ENCODE results near the gene TST.

TST gene

DNA sequence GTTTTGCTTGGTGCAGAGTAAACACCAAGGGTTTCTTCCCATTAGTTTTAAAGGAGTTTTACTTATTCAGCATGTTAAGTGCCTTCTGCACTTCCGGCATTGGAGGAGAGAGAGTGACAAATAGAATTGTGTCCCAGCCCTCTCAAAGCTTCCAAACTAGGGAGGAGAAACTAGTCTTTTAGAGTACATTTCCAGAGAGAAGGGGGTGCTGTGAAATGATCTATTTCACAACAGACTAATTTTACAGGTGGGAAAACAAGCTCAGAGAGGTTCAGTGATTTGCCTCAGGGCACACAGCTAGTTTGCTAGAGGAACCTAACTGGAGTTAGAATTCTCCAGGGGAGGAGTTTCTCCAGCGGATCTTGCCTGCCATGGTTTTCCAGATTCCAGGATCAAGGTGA is 12.9 kb upstream of the TST start:
- no peak for DNase-seq (ENCODE audit: low read depth in 3 of 3)

GRCh38 chr22:37030560-37031281 is 11.5 kb upstream of the TST start:
- no peak for DNase-seq (ENCODE audit: low read depth in 3 of 3)

DNA sequence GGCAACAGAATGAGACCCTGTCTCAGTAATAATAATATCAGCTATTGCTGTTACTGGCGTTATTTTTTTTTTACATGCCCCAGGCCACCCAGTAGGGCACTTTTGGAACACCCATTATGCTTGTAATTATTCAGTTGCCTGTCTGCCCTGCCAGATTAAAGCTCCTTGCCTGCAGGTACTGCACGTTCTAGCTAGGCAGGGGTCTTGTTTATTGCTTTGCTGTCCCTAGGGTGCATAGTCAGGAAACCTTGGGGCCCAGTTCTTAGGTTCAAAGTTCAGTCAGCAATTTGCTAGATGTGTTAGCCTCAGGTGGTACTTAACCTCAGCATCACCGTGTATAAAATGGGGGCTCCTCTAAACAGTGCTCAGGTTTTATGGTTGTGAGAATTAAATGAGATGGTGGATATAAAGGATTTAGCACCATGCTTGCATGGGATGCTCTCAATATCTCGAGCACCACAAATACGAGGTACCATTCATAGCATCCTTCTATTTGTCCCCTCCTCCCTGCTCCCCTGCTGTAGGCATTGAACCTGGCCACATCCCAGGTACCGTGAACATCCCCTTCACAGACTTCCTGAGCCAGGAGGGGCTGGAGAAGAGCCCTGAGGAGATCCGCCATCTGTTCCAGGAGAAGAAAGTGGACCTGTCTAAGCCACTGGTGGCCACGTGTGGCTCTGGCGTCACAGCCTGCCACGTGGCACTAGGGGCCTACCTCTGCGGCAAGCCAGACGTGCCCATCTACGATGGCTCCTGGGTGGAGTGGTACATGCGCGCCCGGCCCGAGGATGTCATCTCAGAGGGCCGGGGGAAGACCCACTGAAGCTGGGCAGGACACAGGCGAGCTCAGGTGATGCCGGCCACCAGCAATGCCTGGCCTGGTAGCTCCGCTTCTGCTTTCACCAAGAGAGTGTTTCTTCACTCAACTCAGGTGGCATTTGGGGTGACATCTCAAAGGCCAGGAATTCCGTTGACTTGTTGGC is 9.7 kb upstream of the TST start:
- no peak for DNase-seq (ENCODE audit: low read depth in 3 of 3)

DNA sequence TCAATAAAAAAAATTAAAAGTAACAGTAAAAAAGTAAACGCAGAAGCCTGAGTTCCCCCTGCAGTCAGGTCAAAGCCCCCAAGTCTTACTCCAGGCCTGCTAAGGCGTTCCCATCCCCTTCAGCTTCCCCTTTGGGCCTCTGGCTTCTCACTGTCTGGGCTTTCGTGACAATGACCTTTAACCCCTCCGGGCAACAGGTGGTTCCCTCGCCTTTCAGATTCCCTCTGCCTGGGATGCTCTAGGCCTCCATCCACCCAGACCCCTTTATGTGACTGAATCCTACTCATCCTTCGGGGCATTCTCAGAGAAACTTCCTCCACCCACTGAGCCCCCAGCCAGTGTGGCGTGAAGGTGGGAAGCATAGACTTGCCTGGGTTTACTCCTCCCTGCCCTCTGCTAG is 8.3 kb upstream of the TST start:
- DNase-seq (ENCODE audit: low read depth in 3 of 3) = no peak

DNA sequence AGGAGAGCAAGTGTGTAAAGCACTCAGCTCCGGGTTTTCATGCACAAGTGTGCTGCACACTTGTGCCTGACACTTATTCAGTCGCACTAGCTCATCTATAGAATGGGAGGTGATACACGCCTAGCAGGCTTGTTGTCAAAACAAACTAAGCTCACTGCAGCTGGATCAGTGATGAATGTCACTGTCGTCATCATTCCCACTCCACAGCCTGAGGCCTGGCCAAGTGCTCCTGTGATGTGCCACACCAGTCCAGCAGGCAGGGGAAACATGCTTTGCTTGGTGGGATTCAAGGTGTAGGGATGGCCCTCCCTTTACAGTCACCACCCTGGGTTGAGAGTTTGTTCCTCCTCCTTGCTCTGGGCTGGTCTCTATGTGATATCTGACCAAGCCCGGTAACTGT is 7.1 kb upstream of the TST start:
- DNase-seq (ENCODE audit: low read depth in 3 of 3) = no peak

DNA sequence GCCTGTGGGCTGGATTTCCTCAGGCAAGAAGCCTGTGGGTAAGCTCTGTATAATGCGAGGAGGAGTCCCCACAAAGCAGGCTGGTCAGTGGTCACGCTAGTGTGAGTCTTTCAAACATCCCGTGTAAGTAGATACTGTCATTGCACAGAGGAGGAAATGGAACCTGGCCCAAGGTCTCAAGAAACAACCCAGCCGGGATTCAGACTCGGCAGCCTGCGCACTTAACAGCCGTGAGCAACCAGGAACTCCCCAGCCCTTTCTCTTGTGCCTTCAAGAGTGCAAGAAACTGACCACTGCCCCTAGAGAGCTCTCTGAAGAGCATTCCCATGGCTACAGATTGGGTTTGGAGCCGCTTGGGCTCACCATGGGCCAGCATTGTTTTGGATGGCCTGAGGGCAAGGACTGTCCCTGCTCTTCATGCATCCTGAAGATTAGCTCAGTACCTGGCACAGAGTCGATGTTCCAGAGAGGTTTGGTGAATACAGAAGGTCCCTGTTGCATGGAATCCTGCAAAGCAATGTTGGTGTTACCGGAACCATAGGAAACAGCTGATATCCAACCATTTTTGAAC is 6.3 kb upstream of the TST start:
- DNase-seq (ENCODE audit: low read depth in 3 of 3) = no peak

DNA sequence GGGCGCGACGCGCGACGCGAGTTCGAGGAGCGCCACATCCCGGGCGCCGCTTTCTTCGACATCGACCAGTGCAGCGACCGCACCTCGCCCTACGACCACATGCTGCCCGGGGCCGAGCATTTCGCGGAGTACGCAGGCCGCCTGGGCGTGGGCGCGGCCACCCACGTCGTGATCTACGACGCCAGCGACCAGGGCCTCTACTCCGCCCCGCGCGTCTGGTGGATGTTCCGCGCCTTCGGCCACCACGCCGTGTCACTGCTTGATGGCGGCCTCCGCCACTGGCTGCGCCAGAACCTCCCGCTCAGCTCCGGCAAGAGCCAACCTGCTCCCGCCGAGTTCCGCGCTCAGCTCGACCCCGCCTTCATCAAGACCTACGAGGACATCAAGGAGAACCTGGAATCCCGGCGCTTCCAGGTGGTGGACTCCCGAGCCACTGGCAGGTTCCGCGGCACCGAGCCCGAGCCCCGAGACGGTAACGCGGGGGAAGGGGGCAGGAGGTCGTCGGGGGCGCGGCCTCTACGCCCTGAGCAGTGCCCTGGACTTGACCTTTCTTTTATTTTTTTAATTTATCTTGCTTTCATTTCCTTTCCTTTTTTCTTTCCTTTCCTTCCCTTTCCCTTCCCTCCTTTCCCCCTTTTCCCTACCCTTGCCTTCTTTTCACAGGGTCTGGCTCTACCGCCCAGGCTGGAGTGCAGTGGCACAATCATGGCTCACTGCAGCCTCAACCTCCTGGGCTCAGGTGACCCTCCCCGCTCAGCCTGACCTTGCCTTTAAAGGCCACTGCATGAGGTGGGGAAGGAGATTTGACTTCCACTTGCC is 5.3 kb upstream of the TST start:
- no peak for DNase-seq (ENCODE audit: low read depth in 3 of 3)

DNA sequence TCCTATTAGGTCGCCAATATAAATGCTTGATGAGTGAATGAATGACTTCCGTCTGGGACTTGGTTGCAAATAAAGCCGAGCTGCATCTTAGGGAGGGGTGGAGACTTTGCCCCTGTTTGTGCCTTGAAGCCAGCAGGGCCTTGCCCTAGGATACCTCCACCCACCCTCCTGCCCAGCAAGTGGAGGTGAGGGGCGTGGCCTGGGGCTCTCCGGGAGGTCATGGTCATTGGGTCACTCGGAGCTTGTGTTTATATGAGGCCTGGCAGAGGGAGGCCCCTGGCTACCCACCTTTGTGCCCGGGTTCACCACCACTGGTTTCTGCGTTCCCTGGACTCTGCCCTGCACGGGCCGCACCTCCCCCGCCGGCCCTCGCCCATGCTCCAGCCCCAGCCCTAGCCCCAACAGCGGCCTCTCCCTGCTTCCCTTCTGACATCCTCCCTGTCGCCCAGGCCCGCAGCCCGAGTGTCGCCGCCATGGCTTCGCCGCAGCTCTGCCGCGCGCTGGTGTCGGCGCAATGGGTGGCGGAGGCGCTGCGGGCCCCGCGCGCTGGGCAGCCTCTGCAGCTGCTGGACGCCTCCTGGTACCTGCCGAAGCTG is 4.6 kb upstream of the TST start:
- no peak for DNase-seq (ENCODE audit: low read depth in 3 of 3)

DNA sequence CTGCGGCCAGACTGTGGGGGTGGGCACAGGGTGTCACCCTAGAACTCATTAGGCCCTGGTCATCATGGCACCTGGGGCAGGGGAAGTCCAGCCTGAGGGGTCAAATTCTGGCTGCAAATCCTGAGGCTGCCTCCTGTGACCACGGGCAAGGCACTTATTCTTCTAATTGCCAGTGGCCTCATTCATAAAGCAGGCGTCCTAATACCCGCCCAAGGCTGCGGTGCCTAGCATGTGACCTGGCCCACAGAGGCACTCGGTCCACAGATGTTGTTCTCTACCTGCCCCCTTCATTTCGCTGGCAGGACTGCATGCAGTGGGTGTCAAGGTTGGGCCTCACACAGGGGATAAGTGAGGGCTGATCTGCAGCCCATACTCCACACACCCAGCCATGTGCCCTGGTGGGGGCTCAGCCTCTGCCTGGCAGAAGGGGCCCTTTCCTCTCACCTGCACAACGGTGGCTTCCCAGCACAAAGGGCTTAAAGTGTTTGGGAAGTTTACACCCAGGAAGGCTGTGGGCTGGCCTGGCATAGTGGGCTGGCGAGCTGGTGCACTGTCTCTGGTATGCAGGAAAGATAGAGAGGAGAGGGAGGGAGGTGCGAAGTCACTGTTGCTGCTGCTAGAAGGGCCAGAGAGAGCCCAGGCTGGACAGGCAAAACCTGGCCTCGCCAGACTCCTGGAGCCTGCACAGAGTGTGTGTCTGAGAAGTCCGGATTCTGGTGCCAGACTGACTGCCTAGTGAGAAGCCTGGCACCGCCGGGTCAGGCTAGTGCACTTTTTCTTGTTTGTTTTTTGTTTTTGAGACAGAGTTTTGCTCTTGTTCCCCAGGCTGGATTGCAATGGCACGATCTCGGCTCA is 3.5 kb upstream of the TST start:
- DNase-seq (ENCODE audit: low read depth in 3 of 3) = no peak

DNA sequence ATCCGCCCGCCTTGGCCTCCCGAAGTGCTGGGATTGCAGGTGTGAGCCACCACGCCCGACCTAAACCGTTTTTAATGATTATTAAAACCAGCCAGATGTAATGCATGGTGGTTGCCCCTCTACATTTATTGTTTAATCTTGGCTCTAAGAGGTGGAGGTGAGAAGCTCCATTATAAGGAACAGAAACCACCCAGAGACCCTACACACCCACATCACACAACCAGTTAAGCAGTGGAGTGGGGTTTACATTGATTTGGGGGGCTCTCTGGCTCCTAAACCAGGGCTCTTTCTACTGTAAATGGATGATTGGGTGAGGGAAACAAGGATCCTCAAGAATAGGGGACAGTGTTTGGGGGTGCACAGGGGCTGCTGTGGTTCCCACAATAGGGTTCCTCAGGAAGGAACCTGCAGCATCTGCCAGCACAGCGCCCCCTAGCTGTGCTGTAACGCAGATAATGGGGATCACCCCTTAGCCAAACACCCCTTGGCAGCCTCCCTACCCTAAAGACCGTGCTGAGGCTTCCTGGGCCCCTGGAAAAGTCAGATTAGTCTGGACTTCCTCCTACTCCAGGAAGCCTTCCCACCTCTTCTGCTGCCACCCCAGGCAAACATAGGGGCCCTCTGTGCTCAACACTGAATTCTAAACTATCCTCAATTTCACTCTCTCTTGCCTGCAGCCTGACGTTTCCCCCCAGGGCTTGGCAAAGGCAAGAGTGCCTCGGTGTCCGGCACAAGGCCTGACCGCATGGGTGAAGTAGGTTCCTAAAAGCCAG is 2.6 kb upstream of the TST start:
- DNase-seq (ENCODE audit: low read depth in 3 of 3) = peak; percentile 30 to 58 (median 34)

DNA sequence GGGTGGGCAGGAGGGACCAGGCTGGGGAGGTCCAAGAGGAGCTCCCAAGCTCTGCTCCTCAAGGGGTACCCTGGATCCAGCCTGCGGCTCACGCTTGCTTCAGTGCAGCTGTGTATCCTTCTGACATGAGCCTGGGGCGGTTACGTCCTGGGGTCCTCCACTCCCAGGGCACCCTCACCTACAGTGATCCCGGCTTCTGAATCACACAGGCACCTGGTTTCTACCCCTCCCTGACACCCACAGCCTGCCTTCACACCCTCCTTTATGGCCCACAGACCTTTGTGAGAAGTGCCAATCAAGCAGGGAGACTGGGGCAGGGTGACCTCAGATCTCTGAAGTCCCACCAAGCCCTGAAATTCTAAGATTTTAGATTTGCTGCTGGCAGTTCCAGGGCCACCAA is 1.8 kb upstream of the TST start:
- DNase-seq (ENCODE audit: low read depth in 3 of 3) = no peak

- no peak for DNase-seq (ENCODE audit: low read depth in 3 of 3)
These were observed 889 bp upstream of the TST start for GRCh38 chr22:37020192-37020479.

DNA sequence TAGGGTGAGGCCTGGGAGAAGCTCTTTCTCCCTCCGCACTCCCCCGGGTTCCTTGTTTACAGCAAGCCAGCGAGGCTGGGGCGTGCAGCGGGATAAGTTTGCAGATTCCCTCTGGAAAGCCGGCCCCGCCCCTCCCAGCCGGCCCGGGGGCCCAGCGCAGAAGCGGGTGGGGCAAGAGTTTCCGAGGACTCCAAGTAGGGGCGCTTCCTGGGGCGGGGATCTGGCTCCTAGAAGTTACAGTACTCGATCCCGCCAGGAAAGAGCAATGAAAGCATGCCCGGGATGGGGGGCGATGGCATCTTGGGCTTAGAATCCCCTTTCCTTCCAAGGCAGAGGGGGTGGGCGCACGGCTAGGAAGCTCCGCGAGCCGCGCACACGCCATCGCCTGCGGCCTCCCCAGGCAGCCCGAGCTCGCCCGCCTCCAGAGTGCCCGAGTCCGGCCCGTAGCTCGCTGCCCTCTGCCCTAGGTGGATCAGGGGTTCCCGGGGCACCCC is 385 bp downstream of the TST start:
- DNase-seq (ENCODE audit: low read depth in 3 of 3) = no peak

GRCh38 chr22:37018086-37018814 is 997 bp downstream of the TST start:
- DNase-seq (ENCODE audit: low read depth in 3 of 3) = no peak

DNA sequence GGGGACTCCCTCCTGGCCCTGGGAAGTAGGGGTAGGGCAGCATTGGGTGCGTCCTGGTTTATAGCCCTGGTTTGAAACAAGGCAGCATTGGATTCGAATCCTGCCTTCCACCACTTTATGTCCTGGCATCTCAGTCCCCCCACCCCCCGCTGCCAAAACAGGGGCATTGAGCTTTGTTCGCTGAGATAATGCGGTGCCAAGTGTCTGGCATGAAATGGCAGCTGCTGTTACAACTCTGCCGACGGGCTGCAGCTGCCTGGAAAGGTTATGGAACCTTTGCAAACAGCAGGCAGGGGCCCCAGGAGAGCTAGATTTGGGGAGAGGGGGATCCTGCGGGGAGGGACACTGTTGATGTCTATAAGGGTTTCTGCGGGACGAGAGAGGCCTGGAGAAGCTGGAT is 1.9 kb downstream of the TST start:
- no peak for DNase-seq (ENCODE audit: low read depth in 3 of 3)

GRCh38 chr22:37016134-37016910 is 2.9 kb downstream of the TST start:
- no peak for DNase-seq (ENCODE audit: low read depth in 3 of 3)

GRCh38 chr22:37015587-37015878 is 3.7 kb downstream of the TST start:
- no peak for DNase-seq (ENCODE audit: low read depth in 3 of 3)

DNA sequence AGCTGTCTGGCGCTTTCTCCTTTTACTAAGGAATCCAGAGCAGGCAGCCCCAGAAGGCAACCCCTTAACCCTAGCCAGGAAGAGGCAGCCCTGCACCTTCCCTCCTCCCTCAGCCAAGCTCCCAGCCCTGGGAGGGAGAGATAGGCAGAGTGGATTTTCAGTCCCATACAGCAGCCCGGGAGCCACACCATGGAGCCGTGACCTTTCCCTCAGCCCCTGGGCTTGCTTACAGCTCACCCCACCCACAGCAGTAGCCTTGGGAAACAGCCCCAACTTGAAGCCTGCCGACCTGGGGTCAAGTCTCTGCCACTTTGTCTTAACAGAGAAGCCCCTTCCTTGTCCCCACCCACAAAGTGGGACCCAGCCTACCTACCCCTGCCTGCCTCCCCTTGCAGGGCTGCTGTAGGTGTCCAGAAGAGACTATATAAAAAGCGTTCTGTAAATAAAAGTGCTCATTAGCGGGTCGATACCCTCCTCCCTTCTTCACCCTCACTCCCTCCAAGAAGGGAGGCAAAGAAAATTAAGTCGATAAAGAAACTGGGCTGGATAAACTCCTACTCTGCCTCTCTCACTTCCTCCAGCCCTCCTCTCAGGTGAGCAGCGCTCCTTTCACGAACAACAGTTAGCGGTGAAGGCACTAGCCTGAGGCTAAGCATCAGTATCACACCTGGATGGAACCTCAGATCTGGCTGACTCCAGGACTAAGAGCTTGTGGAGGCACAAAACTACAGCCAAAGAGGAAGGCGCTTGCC is 4.2 kb downstream of the TST start:
- no peak for DNase-seq (ENCODE audit: low read depth in 3 of 3)

All from stimulated activated CD4-positive, alpha-beta T cell treated with anti-CD3 and anti-CD28 coated beads, TNF-alpha, amount 100 ng/mL, for 48 hours (primary cell).